ENCODE results near the gene RTL9. TPM values are rescaled to one million over a fixed set of nuclear protein-coding genes. Genes with fewer than 3 reads are reported as not detected.
A peak's percentile ranks its signal among the peaks of the same experiment; 100 is the strongest.

RTL9 gene
- total RNA-seq, 1 experiment from 2014 or later = 0.09 TPM

DNA sequence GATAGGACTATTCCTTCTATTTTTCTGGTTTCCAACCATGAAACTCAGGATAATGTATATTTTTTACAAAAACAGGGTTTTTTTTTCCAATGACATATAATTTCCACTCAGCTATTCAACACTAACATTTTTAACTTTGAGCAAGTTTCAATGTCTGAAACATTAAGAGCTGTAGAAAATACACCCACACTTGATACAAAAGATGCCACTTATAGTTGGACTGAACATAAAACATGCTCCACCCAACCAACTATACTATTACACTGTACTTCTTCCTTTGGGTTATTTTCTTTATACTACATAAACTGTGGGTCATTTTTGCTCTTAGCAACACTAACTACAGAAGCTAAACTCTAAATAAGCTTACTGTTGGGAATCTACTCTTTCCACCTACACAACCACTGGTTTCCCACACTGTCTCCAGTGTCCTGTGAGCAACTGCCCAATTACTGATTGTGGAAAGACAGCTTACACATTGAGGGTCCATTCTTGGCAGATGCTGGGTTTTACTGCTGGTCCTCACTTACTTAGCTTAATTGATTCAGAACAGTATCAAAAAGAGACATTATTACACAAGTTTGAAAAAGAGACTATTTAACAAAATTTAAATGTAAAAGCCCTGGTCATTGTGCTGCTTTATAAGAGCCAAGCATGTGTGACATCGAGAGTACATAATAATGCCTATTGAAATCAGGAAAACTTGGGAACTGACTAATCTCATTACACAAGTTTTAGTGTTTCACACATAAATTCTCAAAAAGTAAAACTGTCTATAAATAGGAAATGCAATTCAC lies 47.0 kb upstream of the RTL9 start:
- intact Hi-C loops (cut with micrococcal nuclease; ENCODE audit: unreplicated experiment) = loop anchor here (10.0 kb wide), 1 partner anchor 147 kb away; no protein-coding TSS in a partner anchor
- no peaks in the 10 kb centered on the region for H3K36me3 Mint-ChIP-seq (ENCODE audit: insufficient read depth, unreplicated experiment)
- CTCF ChIA-PET = no interaction called here
- Histone ChIP-seq H3K36me3 (ENCODE audit: control insufficient read depth, insufficient read depth, low read length) (no peaks in the 10 kb centered on the region), H3K9me3 (no peaks in the 10 kb centered on the region), H3K4me1 (no peaks in the 10 kb centered on the region), H3K27me3 (replicated peaks; ENCODE audit: control insufficient read depth, insufficient read depth, low read length) (no peaks in the 10 kb centered on the region), H3K4me3 (ENCODE audit: low read depth, low read length) (no peak overlapping the region)
- H3K9me3 Mint-ChIP-seq (ENCODE audit: unreplicated experiment) = no peaks in the 10 kb centered on the region
- POLR2A ChIA-PET = no interaction called here
- no TSS peak for BruUV-seq (replicated peaks)
- TF ChIP-seq, protein P1, sequence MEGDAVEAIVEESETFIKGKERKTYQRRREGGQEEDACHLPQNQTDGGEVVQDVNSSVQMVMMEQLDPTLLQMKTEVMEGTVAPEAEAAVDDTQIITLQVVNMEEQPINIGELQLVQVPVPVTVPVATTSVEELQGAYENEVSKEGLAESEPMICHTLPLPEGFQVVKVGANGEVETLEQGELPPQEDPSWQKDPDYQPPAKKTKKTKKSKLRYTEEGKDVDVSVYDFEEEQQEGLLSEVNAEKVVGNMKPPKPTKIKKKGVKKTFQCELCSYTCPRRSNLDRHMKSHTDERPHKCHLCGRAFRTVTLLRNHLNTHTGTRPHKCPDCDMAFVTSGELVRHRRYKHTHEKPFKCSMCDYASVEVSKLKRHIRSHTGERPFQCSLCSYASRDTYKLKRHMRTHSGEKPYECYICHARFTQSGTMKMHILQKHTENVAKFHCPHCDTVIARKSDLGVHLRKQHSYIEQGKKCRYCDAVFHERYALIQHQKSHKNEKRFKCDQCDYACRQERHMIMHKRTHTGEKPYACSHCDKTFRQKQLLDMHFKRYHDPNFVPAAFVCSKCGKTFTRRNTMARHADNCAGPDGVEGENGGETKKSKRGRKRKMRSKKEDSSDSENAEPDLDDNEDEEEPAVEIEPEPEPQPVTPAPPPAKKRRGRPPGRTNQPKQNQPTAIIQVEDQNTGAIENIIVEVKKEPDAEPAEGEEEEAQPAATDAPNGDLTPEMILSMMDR (IDR thresholded peaks at IDR 0.05; ENCODE audit: insufficient read depth in 1 of 2, low read depth in 1 of 2, low read length in 1 of 2, severe bottlenecking in 1 of 2, unreplicated experiment in 1 of 2) = no peak
- DNase-seq = no peak
- H3K4me3 Mint-ChIP-seq (ENCODE audit: unreplicated experiment) = no peak overlapping the region
- H3K27ac Mint-ChIP-seq (ENCODE audit: unreplicated experiment) = no peak overlapping the region
- H3K27me3 Mint-ChIP-seq (ENCODE audit: insufficient read depth, unreplicated experiment) = no peaks in the 10 kb centered on the region
- H3K4me1 Mint-ChIP-seq (ENCODE audit: low read depth, unreplicated experiment) = no peaks in the 10 kb centered on the region

DNA sequence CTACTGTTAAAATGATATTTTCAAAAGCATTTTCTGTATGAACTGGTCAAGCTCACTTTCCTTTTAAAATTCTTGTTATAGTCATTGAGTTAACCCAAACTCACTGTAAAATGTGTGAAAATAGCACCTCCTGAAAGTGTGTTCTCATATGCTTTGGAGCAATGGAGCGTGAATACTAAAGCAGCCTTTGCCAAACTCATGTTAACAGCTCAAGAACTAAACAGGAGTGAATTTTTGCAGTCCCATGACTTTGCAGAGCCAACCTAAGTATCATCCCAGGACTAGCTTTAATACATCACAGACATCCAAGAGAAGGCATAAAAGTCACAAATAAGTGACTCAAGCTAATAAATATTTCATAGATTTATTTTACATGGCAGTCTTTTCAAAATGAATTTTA lies 43.1 kb upstream of the RTL9 start:
- intact Hi-C loops (cut with micrococcal nuclease; ENCODE audit: unreplicated experiment) = loop anchor here (5.0 to 10.0 kb wide), 2 partner anchors 98 to 151 kb away; no protein-coding TSS in a partner anchor
- TF ChIP-seq, protein P1 (IDR thresholded peaks at IDR 0.05; ENCODE audit: insufficient read depth in 1 of 2, low read depth in 1 of 2, low read length in 1 of 2, severe bottlenecking in 1 of 2, unreplicated experiment in 1 of 2) = no peak
- Histone ChIP-seq H3K36me3 (ENCODE audit: control insufficient read depth, insufficient read depth, low read length) (no peaks in the 10 kb centered on the region), H3K4me1 (peaks cover 11% of the 10 kb centered on the region; the same call in 1 of the 2 replicates), H3K27me3 (replicated peaks; ENCODE audit: control insufficient read depth, insufficient read depth, low read length) (no peaks in the 10 kb centered on the region), H3K9me3 (no peaks in the 10 kb centered on the region), H3K4me3 (ENCODE audit: low read depth, low read length) (no peak overlapping the region)
- no peak overlapping the region for H3K27ac Mint-ChIP-seq (ENCODE audit: unreplicated experiment)
- no peaks in the 10 kb centered on the region for H3K36me3 Mint-ChIP-seq (ENCODE audit: insufficient read depth, unreplicated experiment)
- BruUV-seq (replicated peaks) = no TSS peak
- no peak for DNase-seq
- no peaks in the 10 kb centered on the region for H3K27me3 Mint-ChIP-seq (ENCODE audit: insufficient read depth, unreplicated experiment)
- H3K4me1 Mint-ChIP-seq (ENCODE audit: low read depth, unreplicated experiment) = no peaks in the 10 kb centered on the region
- ChIA-PET POLR2A (no interaction called here), CTCF (no interaction called here)
- no peaks in the 10 kb centered on the region for H3K9me3 Mint-ChIP-seq (ENCODE audit: unreplicated experiment)
- H3K4me3 Mint-ChIP-seq (ENCODE audit: unreplicated experiment) = no peak overlapping the region

DNA sequence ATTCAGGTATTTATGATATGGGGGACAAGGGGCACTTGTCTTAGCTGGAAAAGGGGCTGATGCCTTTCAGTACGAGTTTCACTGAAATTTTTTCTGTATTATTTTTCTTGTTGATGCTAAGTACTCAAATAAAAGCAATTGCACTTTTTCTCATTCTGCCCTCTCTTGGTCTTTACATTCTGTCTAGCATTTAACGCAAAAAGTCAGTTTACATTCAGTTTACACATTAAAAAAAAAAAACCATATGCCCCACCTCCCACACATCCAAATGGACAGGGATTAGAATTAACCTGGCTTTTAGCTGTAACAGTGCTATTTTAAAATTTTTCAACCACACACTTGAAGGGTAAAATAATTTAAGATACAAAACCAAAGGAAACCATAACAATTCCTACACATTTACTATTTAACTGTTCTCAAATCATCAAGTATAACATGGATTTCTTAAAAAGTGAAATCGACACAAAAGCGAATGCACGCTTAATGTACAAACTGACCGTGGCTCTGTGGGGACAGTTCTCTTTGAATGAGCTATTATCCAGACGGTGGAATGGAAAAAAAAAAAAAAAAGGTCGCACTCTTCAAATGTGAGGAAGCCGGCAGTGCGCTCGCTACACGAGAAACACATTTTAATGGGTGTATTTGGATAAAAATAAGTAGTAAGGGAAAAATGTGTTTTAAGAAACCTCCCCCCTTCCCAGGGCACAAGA lies 42.1 kb upstream of the RTL9 start:
- no peaks in the 10 kb centered on the region for H3K9me3 ChIP-seq
- H3K4me3 ChIP-seq (ENCODE audit: low read depth, low read length) = peak overlapping the region; percentile 49
- Mint-ChIP-seq H3K27ac (ENCODE audit: unreplicated experiment) (peak overlapping the region; percentile 95), H3K4me3 (ENCODE audit: unreplicated experiment) (peak overlapping the region; percentile 99), H3K27me3 (ENCODE audit: insufficient read depth, unreplicated experiment) (no peaks in the 10 kb centered on the region), H3K4me1 (ENCODE audit: low read depth, unreplicated experiment) (no peaks in the 10 kb centered on the region), H3K36me3 (ENCODE audit: insufficient read depth, unreplicated experiment) (no peaks in the 10 kb centered on the region), H3K9me3 (ENCODE audit: unreplicated experiment) (no peaks in the 10 kb centered on the region)
- POLR2A ChIA-PET = interaction anchor here (0.6 to 0.8 kb wide), 2 partner anchors 37 to 86 kb away, joined by 4 to 6 read pairs; no protein-coding TSS in a partner anchor
- BruUV-seq (replicated peaks) = TSS peak; percentile 44
- H3K36me3 ChIP-seq (ENCODE audit: control insufficient read depth, insufficient read depth, low read length) = no peaks in the 10 kb centered on the region
- peaks cover 15% of the 10 kb centered on the region; the same call in 1 of the 2 replicates for H3K4me1 ChIP-seq
- CTCF ChIA-PET = no interaction called here
- H3K27me3 ChIP-seq (replicated peaks; ENCODE audit: control insufficient read depth, insufficient read depth, low read length) = no peaks in the 10 kb centered on the region
- no peak for DNase-seq
- intact Hi-C loops (cut with micrococcal nuclease; ENCODE audit: unreplicated experiment) = loop anchor here (5.0 to 10.0 kb wide), 2 partner anchors 99 to 152 kb away; no protein-coding TSS in a partner anchor
- TF ChIP-seq, protein P1 (IDR thresholded peaks at IDR 0.05; ENCODE audit: insufficient read depth in 1 of 2, low read depth in 1 of 2, low read length in 1 of 2, severe bottlenecking in 1 of 2, unreplicated experiment in 1 of 2) = no peak

All from Caco-2 (cell line).